Colonic mucosa (tissue), 4 donors: ENCODE results near the gene ALG2. TPM values are rescaled to one million over a fixed set of nuclear protein-coding genes. Genes with fewer than 3 reads are reported as not detected.

Source experiments
- DNase-seq: peaks from one replicate; pipeline ENCODE4 v3.0.0-alpha.2; 2020
- H3K27ac ChIP-seq: fragments of 200-600 bp; one replicate; pipeline ENCODE4 v1.8.0; 2021
- H3K27me3 ChIP-seq: fragments of 200-600 bp; one replicate; pipeline ENCODE4 v1.8.0; 2021
- H3K36me3 ChIP-seq: fragments of 200-600 bp; one replicate; pipeline ENCODE4 v1.8.0; 2021
- H3K4me1 ChIP-seq: fragments of 200-600 bp; one replicate; pipeline ENCODE4 v1.8.0; 2021; ENCODE audit warnings: mild to moderate bottlenecking
- H3K4me3 ChIP-seq: fragments of 200-600 bp; one replicate; pipeline ENCODE4 v1.8.0; 2021
- H3K9ac ChIP-seq, 2 donors: one replicate each; pipeline ENCODE4 v1.7.0; 2013; ENCODE audit warnings: control low read depth in 2 of 2, low read depth in 2 of 2, low read length in 2 of 2
- H3K9me3 ChIP-seq: fragments of 200-600 bp; one replicate; pipeline ENCODE4 v1.8.0; 2021
- intact Hi-C: fragments of 100-400 bp; cut with DNase I; formaldehyde crosslinking; loops from one replicate; pipeline ENCODE4 v1.14.1; 2022
- total RNA-seq, 2 donors: library from RNA; stranded (reverse); fragmentation: NEBNext Ultra II Directional in 1 of 2; extraction: Animal tissue kit (Norgen Biotek cat#: 25700) in 1 of 2; gene quantifications; one replicate each; pipeline ENCODE4 v1.2.1, GENCODE V29; 2021
- TF ChIP-seq, protein P1 (sequence below): fragments of 200-600 bp; IDR thresholded peaks from one replicate; pipeline ENCODE4 v1.8.0; 2022; ENCODE audit warnings: antibody characterized with exemption, mild to moderate bottlenecking
- donor health status: healthy.
- donor health status: DM: no; HTN: no; CAD: no.
- donor health status: DM: no; HTN: no; CAD: no.

The ALG2 gene
- total RNA-seq, 2 donors from 2014 or later = 33.7 to 43.3 TPM

GRCh38 chr9:99255651-99256050 is 33.9 kb upstream of the ALG2 start:
- Histone ChIP-seq H3K27ac (no peak overlapping the region), H3K9me3 (no peaks in the 10 kb centered on the region), H3K27me3 (no peaks in the 10 kb centered on the region), H3K9ac (no peak overlapping the region), H3K4me3 (no peak overlapping the region), H3K4me1 (no peaks in the 10 kb centered on the region), H3K36me3 (no peaks in the 10 kb centered on the region)
- intact Hi-C loops = no loop called here
- TF ChIP-seq, protein P1, sequence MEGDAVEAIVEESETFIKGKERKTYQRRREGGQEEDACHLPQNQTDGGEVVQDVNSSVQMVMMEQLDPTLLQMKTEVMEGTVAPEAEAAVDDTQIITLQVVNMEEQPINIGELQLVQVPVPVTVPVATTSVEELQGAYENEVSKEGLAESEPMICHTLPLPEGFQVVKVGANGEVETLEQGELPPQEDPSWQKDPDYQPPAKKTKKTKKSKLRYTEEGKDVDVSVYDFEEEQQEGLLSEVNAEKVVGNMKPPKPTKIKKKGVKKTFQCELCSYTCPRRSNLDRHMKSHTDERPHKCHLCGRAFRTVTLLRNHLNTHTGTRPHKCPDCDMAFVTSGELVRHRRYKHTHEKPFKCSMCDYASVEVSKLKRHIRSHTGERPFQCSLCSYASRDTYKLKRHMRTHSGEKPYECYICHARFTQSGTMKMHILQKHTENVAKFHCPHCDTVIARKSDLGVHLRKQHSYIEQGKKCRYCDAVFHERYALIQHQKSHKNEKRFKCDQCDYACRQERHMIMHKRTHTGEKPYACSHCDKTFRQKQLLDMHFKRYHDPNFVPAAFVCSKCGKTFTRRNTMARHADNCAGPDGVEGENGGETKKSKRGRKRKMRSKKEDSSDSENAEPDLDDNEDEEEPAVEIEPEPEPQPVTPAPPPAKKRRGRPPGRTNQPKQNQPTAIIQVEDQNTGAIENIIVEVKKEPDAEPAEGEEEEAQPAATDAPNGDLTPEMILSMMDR = no peak
- DNase-seq = no peak

DNA sequence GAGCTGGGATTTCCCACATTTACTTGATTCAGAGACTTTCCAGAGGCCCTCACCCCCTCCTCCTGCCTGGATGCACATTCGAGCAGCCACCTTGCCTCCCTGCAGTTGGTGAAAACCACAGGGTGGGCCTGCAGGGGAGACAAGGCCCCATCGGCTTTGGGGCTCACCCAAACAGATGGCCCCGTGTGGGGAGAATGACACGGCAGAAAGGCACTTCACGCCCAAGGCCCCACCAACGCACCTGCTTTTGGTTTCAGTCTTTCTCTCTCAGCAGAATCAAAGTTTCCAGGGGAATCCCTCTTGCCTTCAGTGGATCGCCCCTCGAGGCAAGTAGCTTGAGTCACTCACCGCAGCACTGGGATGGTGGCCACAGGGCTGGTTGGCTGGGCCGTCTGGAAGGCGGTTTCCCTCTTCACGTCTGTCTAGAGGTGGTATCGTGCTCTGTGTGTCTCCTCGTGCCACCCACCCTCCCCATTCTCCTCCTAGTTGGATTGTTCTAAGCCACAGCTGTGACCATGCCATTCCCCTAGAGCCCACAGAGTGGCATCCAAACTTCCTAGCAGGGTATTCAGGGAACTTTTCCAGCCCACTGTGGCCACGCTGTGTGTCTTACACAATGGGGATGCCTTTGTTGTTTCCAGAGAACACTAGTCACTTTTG is 32.2 kb upstream of the ALG2 start:
- no peaks in the 10 kb centered on the region for H3K4me1 ChIP-seq
- DNase-seq = no peak
- H3K4me3 ChIP-seq = no peak overlapping the region
- H3K27me3 ChIP-seq = no peaks in the 10 kb centered on the region
- H3K9ac ChIP-seq = no peak overlapping the region
- TF ChIP-seq, protein P1 = no peak
- no peaks in the 10 kb centered on the region for H3K9me3 ChIP-seq
- no peak overlapping the region for H3K27ac ChIP-seq
- intact Hi-C loops = no loop called here
- no peaks in the 10 kb centered on the region for H3K36me3 ChIP-seq

DNA sequence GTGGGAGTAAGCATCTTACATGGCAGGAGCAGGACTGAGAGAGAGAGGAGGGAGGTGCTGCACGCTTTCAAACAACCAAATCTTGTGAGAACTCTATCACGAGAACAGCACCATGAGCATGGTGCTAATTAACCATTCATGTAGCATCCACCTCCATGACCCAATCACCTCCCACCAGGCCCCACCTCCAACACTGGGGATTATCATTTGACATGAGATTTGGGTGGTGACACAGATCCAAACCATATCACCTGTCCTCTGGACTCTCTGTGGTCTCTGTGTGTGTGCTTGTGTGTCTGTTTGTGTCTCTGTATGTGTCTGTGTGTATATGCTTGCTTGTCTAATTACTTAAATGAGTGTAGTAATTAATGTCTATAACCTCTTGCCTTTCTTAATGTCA is 31.4 kb upstream of the ALG2 start:
- Histone ChIP-seq H3K4me1 (no peaks in the 10 kb centered on the region), H3K9ac (no peak overlapping the region), H3K9me3 (no peaks in the 10 kb centered on the region), H3K27ac (no peak overlapping the region), H3K36me3 (no peaks in the 10 kb centered on the region), H3K27me3 (no peaks in the 10 kb centered on the region), H3K4me3 (no peak overlapping the region)
- intact Hi-C loops = no loop called here
- no peak for DNase-seq
- TF ChIP-seq, protein P1 = no peak

GRCh38 chr9:99251157-99251556 is 29.4 kb upstream of the ALG2 start:
- TF ChIP-seq, protein P1 = no peak
- no peaks in the 10 kb centered on the region for H3K9me3 ChIP-seq
- H3K9ac ChIP-seq = no peak overlapping the region
- H3K4me3 ChIP-seq = no peak overlapping the region
- H3K4me1 ChIP-seq = no peaks in the 10 kb centered on the region
- intact Hi-C loops = no loop called here
- DNase-seq = no peak
- H3K27ac ChIP-seq = no peak overlapping the region
- no peaks in the 10 kb centered on the region for H3K27me3 ChIP-seq
- H3K36me3 ChIP-seq = no peaks in the 10 kb centered on the region

DNA sequence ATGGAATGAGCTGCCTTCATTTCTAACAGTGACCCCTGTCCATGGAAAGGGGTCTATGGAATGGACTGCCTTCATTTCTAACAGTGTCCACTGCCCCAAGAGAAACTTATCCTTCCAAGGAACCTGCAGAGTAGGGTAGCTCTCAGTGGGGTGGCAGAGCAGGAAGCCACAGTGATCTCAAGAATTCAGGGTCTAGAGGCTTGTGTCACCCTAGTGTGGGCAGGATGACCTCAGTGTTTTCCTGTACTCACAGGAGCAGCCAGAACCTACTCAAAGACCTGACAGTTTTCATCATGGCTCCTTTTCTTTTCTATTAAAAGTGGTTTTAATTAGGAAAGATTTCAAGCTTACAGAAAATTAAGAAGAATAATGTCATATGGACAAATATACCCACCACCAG is 27.9 kb upstream of the ALG2 start:
- no peaks in the 10 kb centered on the region for H3K27me3 ChIP-seq
- intact Hi-C loops = no loop called here
- H3K4me3 ChIP-seq = no peak overlapping the region
- no peaks in the 10 kb centered on the region for H3K9me3 ChIP-seq
- H3K27ac ChIP-seq = no peak overlapping the region
- H3K9ac ChIP-seq = no peak overlapping the region
- no peak for DNase-seq
- H3K36me3 ChIP-seq = no peaks in the 10 kb centered on the region
- TF ChIP-seq, protein P1 = no peak
- H3K4me1 ChIP-seq = no peaks in the 10 kb centered on the region
